Gastroesophageal sphincter (tissue), 4 donors: ENCODE measurements around the gene MLST8. TPM values are rescaled to one million over a fixed set of nuclear protein-coding genes. Genes with fewer than 3 reads are reported as not detected.

Experiments
- ATAC-seq: fragments of 150-250 bp; one replicate; pipeline ENCODE4 v1.9.1; 2016; ENCODE audit warnings: mild to moderate bottlenecking, moderate library complexity
- H3K27ac ChIP-seq, 4 donors: fragments of 200-600 bp; sonication (generic) in 3 of 4; 1 replicate in 3 of 4; 2 replicates in 1 of 4; pipeline ENCODE4 v1.5.1; 2016 to 2019
- H3K27me3 ChIP-seq: fragments of 200-600 bp; sonication (generic); one replicate; pipeline ENCODE4 v1.5.1; 2019
- H3K36me3 ChIP-seq, 2 donors: fragments of 200-600 bp; sonication (generic); one replicate each; pipeline ENCODE4 v1.5.1; 2019; ENCODE audit warnings: control low read depth in 1 of 2
- H3K4me1 ChIP-seq, 3 donors: fragments of 200-600 bp; sonication (generic); 1 replicate in 2 of 3; 2 replicates in 1 of 3; pipeline ENCODE4 v1.5.1; 2016 to 2019; ENCODE audit warnings: control low read depth in 2 of 3
- H3K4me3 ChIP-seq, 2 donors: fragments of 200-600 bp; sonication (generic); one replicate each; pipeline ENCODE4 v1.5.1; 2019; ENCODE audit warnings: mild to moderate bottlenecking in 1 of 2, moderate library complexity in 1 of 2
- H3K9me3 ChIP-seq, 3 donors: fragments of 200-600 bp; sonication (generic); one replicate each; pipeline ENCODE4 v1.5.1; 2017 to 2019; ENCODE audit warnings: control low read depth in 2 of 3
- CTCF ChIP-seq, 4 experiments: fragments of 200-600 bp in 2 of 4; fragments of 450-650 bp in 2 of 4; sonication (generic) in 1 of 4; IDR thresholded peaks; one replicate each; pipeline ENCODE4 v1.5.1; 2017 to 2019; ENCODE audit warnings: antibody characterized with exemption in 4 of 4, mild to moderate bottlenecking in 2 of 4, moderate library complexity in 2 of 4
- EP300 ChIP-seq: sonication (generic); formaldehyde crosslinking; IDR thresholded peaks from one replicate; pipeline ENCODE4 v1.6.1; 2017; ENCODE audit warnings: antibody characterized with exemption, mild to moderate bottlenecking
- POLR2A ChIP-seq, 2 donors: fragments of 450-650 bp; IDR thresholded peaks; one replicate each; pipeline ENCODE4 v1.6.1; 2017; ENCODE audit warnings: antibody characterized with exemption in 2 of 2, mild to moderate bottlenecking in 2 of 2, moderate library complexity in 1 of 2
- POLR2AphosphoS5 ChIP-seq: sonication (generic); formaldehyde crosslinking; IDR thresholded peaks from one replicate; pipeline ENCODE4 v1.6.1; 2017; ENCODE audit warnings: antibody characterized with exemption
- WGBS, 2 donors: methylation state at CpG; one replicate each; pipeline ENCODE4 v1.1.5; 2018; ENCODE audit warnings: low coverage in 1 of 2; 5-methylcytosine and 5-hydroxymethylcytosine counted together
- total RNA-seq, 4 donors: library from RNA; depleted of rRNA; stranded (reverse); fragments of >200 nt; gene quantifications; one replicate each; pipeline ENCODE4 v1.1.0, GENCODE V29; 2016

The MLST8 gene
- total RNA-seq, 4 donors from 2014 or later: 29.0 to 50.8 (median 34.1) TPM

GRCh38 chr16:2190002-2190658 is 15.1 kb upstream of the MLST8 start:
- TF ChIP-seq POLR2A (IDR thresholded peaks at IDR 0.05) (no peak), CTCF (IDR thresholded peaks at IDR 0.05) (no peak), POLR2AphosphoS5 (no peak), EP300 (no peak)
- no peak overlapping the region for H3K27ac ChIP-seq
- H3K36me3 ChIP-seq: no peaks in the 10 kb centered on the region
- no CpG with 5 or more reads among the region's 24 CpGs for WGBS, 2 donors
- peaks cover 29% of the 10 kb centered on the region for H3K27me3 ChIP-seq
- peaks cover 0 to 3% (median 0%) of the 10 kb centered on the region in 3 donors for H3K4me1 ChIP-seq
- no peak for ATAC-seq
- no peak overlapping the region for H3K4me3 ChIP-seq
- no peaks in the 10 kb centered on the region for H3K9me3 ChIP-seq

- no peak overlapping the region for H3K4me3 ChIP-seq
- no peaks in the 10 kb centered on the region for H3K9me3 ChIP-seq
- TF ChIP-seq EP300 (no peak), CTCF (IDR thresholded peaks at IDR 0.05) (no peak), POLR2AphosphoS5 (no peak), POLR2A (IDR thresholded peaks at IDR 0.05) (no peak)
- H3K27ac ChIP-seq: no peak overlapping the region
- peaks cover 0 to 11% (median 6%) of the 10 kb centered on the region in 3 donors for H3K4me1 ChIP-seq
- H3K36me3 ChIP-seq: no peaks in the 10 kb centered on the region
- no peak for ATAC-seq
- 78% methylated on average over 4 of the region's 25 CpGs; no CpG with 5 or more reads in 1 of the 2 donors for WGBS, 2 donors
- H3K27me3 ChIP-seq: peaks cover 36% of the 10 kb centered on the region
Measured at GRCh38 chr16:2190659-2191445, 14.4 kb upstream of the MLST8 start.

GRCh38 chr16:2191446-2191706 is 13.9 kb upstream of the MLST8 start:
- Histone ChIP-seq H3K9me3 (no peaks in the 10 kb centered on the region), H3K4me3 (no peak overlapping the region), H3K27ac (no peak overlapping the region), H3K27me3 (peaks cover 40% of the 10 kb centered on the region), H3K36me3 (no peaks in the 10 kb centered on the region), H3K4me1 (peaks cover 0 to 15% (median 9%) of the 10 kb centered on the region in 3 donors)
- TF ChIP-seq POLR2A (IDR thresholded peaks at IDR 0.05) (no peak), POLR2AphosphoS5 (no peak), EP300 (no peak), CTCF (IDR thresholded peaks at IDR 0.05) (no peak)
- no peak for ATAC-seq
- WGBS, 2 donors: 72 to 81% methylated on average over 5 to 8 of the region's 11 CpGs

- ATAC-seq: no peak
- Histone ChIP-seq H3K9me3 (no peaks in the 10 kb centered on the region), H3K4me1 (peaks cover 0 to 22% (median 9%) of the 10 kb centered on the region in 3 donors), H3K36me3 (no peaks in the 10 kb centered on the region), H3K27ac (no peak overlapping the region), H3K4me3 (no peak overlapping the region), H3K27me3 (peaks cover 61% of the 10 kb centered on the region)
- TF ChIP-seq POLR2AphosphoS5 (no peak), EP300 (no peak), CTCF (IDR thresholded peaks at IDR 0.05) (no peak), POLR2A (IDR thresholded peaks at IDR 0.05) (no peak)
- 60% methylated on average over 1 of the region's 16 CpGs; no CpG with 5 or more reads in 1 of the 2 donors for WGBS, 2 donors
Measured at GRCh38 chr16:2194166-2194834, 11.0 kb upstream of the MLST8 start.
